Effector CD4-positive, alpha-beta T cell (primary cell): ENCODE data around the gene APOD.
"Not testable (repeated sequence)": the region's sequence is repeated elsewhere in the genome, so short reads cannot be mapped to it uniquely, and the experiment has no call there.

Experiments
- DNase-seq: peaks from one replicate; pipeline ENCODE4 v3.0.0-alpha.2; 2020

The APOD gene

GRCh38 chr3:195617784-195618659 is 34.3 kb upstream of the APOD start:
- not testable (repeated sequence) for DNase-seq

DNA sequence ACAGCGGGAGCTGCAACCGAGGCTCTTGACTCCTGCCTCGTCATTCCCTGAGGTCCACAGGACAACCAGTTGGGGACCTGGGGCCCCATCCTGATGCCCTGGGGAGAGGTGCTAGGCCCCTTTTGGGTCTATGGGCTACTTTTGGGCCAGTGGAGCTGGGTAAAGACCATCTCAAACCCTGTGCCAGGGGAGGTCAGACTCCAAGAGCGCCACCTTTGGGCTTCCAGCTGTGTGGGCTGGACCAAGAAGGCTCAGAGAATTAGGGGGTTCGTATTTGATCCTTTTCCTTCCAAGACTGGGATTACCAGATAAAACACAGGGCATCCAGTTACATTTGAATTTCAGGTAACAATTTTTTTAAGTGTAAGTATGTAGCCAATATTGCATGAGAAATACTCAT is 33.4 kb upstream of the APOD start:
- DNase-seq, result not testable (repeated sequence)

- DNase-seq, result no peak
These were observed 32.9 kb upstream of the APOD start for GRCh38 chr3:195616681-195617080.

DNA sequence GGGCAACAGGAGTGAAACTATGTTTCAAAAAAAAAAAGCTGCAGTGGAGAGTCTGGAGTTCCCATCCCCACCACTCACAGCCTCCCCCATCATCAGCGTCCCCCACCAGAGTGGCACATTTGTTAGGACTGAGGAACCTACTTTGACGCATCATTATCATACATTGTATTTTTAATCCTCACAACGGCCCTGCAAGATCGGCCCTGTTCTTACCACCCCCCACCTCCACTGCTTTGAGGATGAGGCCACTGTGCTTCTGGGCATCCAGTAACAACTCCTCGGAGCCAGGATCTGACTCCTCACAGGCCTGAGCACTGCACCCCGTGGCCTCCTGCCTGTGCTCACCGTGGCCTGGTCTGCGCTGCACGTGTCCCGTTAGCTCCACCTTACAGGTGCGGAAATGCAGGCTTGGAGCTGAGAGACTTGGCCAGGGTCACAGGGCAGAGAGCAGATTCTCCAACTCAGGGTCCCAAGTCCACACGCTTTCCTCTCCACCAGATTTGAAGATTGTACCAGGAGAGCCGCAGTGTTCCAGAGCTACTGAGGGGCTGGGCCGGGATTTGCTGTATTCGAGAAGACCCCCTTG is 32.3 kb upstream of the APOD start:
- not testable (repeated sequence) for DNase-seq

GRCh38 chr3:195614672-195615504 is 31.1 kb upstream of the APOD start:
- not testable (repeated sequence) for DNase-seq

- no peak for DNase-seq
These were observed 29.8 kb upstream of the APOD start for GRCh38 chr3:195613468-195614069.

- no peak for DNase-seq
These were observed 28.5 kb upstream of the APOD start for GRCh38 chr3:195612075-195612800.

DNA sequence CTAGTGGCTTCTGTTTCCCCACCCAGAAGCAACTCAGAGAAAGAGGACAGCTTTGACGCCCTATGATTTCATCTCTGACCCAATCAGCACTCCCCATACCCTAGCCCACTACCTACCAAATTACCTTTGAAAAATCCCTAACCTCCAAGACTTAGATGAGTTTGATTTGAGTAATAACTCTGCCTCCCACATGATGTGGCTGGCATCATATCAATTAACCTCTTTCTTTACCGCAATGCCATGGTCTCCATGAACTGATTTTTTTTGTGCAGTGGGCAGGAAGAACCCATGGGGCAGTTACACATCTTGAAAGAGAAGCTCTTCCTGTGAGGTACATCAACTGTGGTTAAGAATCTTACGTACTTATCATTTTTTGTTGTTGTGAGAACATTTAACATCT is 25.5 kb upstream of the APOD start:
- DNase-seq, result no peak

GRCh38 chr3:195601785-195602184 is 18.0 kb upstream of the APOD start:
- not testable (repeated sequence) for DNase-seq

GRCh38 chr3:195601382-195601781 is 17.6 kb upstream of the APOD start:
- no peak for DNase-seq

- DNase-seq, result not testable (repeated sequence)
These were observed 16.2 kb upstream of the APOD start for GRCh38 chr3:195599926-195600325.

- DNase-seq, result not testable (repeated sequence)
These were observed 15.8 kb upstream of the APOD start for GRCh38 chr3:195599516-195599915.

DNA sequence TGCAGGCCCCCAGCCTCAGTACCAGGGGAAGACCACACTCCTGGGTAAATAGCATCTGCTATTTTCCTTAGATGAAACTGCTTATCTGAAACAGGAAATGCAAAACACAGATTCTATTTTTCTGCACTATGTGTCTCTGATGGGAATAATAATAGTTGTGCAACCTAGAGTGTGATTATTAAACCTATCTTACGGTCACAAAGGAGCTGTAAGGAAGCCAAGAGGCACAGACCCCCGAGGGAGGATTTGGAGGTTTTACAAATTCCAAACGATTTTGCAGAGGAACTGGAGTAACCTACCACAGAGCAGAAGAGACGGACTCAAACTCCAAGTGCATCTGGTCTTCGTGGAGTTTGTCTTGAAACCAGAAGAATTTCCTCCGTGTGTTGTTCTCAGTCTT is 14.1 kb upstream of the APOD start:
- DNase-seq, result no peak

GRCh38 chr3:195597229-195597628 is 13.5 kb upstream of the APOD start:
- DNase-seq, result no peak

DNA sequence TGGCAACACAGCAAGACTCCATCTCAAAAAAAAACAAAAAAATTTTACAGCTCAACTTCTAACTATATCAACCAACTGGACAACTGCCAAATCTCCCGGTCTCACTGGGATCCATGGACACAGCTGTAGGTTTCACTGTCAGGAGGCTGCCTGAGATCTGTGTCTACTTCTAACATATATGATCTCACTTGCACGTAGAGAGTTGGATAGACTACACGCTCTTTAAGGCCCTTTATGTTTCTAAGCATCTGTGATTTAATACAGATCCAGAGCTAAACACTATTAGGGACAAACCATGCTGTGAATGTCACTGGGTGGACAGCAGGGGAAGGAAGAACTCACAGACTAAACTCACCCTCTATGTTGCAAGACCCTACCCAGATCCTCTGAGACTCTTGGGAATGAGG is 13.0 kb upstream of the APOD start:
- DNase-seq, result no peak

DNA sequence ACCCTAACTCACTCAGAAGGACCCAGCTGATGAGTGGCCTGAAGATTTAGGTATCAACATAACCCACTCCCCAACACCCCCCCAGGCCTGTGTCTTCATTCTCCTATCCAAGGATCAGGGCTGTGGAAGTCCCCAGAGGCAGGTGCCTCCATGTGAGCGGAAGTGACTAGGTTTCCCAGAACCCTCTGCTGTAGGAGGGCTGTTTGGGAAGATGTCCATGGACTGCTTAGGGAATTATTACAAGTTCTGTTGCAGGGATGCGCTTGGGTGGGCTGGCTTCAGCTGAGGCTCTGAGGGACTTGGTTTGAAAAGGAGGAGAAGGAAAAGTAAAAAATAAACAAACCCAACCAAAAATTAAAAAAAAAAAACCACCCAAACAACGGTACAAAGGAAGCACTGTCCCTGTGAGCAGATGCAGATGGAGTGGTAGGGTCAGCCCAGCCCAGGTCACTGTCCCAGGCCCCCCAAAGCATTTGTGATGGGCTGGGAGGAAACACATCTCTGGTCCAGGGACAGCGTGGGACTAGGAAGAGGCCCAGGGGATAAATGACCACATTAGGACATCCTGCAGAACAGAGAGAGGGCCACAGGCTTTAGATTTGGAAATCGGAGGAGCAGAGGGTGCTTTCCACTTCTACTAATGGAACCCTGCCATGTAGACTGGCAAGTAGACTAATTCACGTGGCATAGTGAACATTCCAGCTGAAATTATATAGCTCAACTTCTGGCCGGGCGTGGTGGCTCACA is 12.2 kb upstream of the APOD start:
- no peak for DNase-seq

DNA sequence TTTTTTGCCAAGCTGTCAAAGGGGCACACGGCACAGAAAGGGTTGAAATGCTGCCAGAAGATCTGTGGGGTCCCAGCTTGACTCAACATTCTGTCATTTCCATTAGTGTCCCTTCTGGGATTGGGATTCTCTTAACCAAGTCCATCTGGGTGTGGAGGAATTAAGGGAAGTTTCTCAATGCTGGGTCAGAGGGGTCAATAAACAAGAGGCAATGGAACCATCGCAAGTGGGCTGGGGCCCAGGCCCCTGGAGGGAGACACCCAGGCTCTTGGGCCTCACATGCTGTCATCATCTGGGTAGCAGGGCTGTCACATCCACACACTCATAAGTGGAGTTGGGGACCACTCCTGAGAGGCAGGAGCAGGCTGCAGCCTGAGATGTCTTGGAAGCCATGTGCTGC is 8.1 kb upstream of the APOD start:
- DNase-seq, result no peak

GRCh38 chr3:195591220-195591619 is 7.5 kb upstream of the APOD start:
- no peak for DNase-seq

DNA sequence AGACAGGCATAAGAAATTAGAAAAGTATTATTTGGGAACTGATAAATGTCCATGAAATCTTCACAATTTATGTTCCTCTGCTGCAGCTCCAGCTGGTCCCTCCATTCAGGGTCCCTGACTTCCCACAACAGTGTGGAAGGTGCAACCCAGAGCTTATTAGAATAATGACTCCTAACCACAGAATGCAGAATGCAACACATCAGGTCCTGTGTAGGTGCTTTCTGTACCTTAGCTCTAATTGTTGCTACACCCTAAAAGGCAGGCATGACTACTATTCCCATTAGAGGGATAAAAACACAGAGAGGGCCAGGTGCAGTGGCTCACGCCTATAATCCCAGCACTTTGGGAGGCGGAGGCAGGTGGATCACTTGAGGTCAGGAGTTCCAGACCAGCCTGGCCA is 6.6 kb upstream of the APOD start:
- not testable (repeated sequence) for DNase-seq

DNA sequence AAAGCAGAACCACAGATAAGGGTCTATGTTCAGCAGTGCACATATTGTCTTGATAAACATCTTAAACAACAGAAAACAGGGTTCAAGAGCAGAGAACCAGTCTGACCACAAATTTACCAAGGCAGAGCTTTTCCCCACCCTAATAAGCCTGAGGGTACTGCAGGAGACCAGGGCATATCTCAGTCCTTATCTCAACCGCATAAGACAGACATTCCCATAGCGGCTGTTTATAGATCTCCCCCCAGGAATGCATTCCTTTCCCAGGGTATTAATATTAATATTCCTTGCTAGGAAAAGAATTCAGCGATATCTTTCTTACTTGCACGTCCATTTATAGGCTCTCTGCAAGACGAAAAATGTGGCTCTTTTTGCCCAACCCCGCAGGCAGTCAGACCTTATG is 6.1 kb upstream of the APOD start:
- not testable (repeated sequence) for DNase-seq

- no peak for DNase-seq
These were observed 4.1 kb upstream of the APOD start for GRCh38 chr3:195587824-195588223.

DNA sequence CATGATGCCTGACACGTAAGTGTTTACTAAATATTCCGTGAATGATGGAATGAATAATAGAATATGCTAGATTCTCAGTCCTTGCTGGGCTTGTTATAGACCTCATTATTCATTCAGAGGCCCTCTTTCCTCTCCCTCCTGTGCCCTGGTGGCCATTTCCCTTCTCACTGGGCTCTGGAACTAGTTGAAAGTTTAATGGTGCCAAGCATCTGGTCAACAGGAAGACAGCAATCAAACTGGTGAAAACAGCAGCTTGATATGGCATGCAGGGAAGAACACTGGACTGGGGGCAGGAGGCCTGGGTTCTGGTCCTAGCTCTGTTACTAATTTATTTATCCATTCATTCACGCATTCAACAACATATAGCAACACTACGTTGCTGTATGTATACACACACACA is 3.7 kb upstream of the APOD start:
- no peak for DNase-seq
